ENCODE measurements around the gene GART. TPM values are rescaled to one million over a fixed set of nuclear protein-coding genes. Genes with fewer than 3 reads are reported as not detected.

The GART gene
- total RNA-seq, 1 experiment from 2014 or later, result 132 TPM

GRCh38 chr21:33522953-33523349 is 19.0 kb downstream of the GART start:
- no TSS peak for BruUV-seq (replicated peaks)
- H3K4me3 ChIP-seq (ENCODE audit: low read depth in 2 of 2, low read length in 2 of 2), result no peak overlapping the region
- ATAC-seq (no peak), DNase-seq (ENCODE audit: low read depth, low spot score) (no peak)
- in situ Hi-C loops (cut with HindIII; ENCODE audit: low pct_unique_long_range_greater_than_20kb, low sequenced_read_pairs) (no loop called here), intact Hi-C loops (cut with micrococcal nuclease; ENCODE audit: unreplicated experiment) (no loop called here)
- ChIA-PET CTCF (no interaction called here), POLR2A (no interaction called here)
- peaks cover 26% of the 10 kb centered on the region for H3K36me3 ChIP-seq (ENCODE audit: control insufficient read depth, insufficient read depth, low read length)
- TF ChIP-seq POLR2AphosphoS5 (IDR thresholded peaks at IDR 0.05; ENCODE audit: low read depth, low read length) (no peak), SIN3A (IDR thresholded peaks at IDR 0.05; ENCODE audit: borderline replicate concordance, insufficient read depth, low read depth, low read length) (no peak), TCF7L2 (IDR thresholded peaks at IDR 0.05; ENCODE audit: low read depth, low read length) (no peak)
- TF ChIP-seq, protein P1, sequence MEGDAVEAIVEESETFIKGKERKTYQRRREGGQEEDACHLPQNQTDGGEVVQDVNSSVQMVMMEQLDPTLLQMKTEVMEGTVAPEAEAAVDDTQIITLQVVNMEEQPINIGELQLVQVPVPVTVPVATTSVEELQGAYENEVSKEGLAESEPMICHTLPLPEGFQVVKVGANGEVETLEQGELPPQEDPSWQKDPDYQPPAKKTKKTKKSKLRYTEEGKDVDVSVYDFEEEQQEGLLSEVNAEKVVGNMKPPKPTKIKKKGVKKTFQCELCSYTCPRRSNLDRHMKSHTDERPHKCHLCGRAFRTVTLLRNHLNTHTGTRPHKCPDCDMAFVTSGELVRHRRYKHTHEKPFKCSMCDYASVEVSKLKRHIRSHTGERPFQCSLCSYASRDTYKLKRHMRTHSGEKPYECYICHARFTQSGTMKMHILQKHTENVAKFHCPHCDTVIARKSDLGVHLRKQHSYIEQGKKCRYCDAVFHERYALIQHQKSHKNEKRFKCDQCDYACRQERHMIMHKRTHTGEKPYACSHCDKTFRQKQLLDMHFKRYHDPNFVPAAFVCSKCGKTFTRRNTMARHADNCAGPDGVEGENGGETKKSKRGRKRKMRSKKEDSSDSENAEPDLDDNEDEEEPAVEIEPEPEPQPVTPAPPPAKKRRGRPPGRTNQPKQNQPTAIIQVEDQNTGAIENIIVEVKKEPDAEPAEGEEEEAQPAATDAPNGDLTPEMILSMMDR (IDR thresholded peaks at IDR 0.05), result no peak
- TF ChIP-seq, protein P2, sequence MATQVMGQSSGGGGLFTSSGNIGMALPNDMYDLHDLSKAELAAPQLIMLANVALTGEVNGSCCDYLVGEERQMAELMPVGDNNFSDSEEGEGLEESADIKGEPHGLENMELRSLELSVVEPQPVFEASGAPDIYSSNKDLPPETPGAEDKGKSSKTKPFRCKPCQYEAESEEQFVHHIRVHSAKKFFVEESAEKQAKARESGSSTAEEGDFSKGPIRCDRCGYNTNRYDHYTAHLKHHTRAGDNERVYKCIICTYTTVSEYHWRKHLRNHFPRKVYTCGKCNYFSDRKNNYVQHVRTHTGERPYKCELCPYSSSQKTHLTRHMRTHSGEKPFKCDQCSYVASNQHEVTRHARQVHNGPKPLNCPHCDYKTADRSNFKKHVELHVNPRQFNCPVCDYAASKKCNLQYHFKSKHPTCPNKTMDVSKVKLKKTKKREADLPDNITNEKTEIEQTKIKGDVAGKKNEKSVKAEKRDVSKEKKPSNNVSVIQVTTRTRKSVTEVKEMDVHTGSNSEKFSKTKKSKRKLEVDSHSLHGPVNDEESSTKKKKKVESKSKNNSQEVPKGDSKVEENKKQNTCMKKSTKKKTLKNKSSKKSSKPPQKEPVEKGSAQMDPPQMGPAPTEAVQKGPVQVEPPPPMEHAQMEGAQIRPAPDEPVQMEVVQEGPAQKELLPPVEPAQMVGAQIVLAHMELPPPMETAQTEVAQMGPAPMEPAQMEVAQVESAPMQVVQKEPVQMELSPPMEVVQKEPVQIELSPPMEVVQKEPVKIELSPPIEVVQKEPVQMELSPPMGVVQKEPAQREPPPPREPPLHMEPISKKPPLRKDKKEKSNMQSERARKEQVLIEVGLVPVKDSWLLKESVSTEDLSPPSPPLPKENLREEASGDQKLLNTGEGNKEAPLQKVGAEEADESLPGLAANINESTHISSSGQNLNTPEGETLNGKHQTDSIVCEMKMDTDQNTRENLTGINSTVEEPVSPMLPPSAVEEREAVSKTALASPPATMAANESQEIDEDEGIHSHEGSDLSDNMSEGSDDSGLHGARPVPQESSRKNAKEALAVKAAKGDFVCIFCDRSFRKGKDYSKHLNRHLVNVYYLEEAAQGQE (IDR thresholded peaks at IDR 0.05; ENCODE audit: insufficient read depth in 1 of 2, low read depth in 2 of 2, low read length in 1 of 2), result no peak
- no peaks in the 10 kb centered on the region for H3K9me3 ChIP-seq (ENCODE audit: control insufficient read depth, insufficient read depth, low read depth, low read length)
- no peaks in the 10 kb centered on the region for H3K4me1 ChIP-seq (ENCODE audit: control insufficient read depth, insufficient read depth, low read length)
- no peak overlapping the region for H3K27ac ChIP-seq (ENCODE audit: low read length)
- no peaks in the 10 kb centered on the region for H3K27me3 ChIP-seq (ENCODE audit: control insufficient read depth, insufficient read depth, low read length)

DNA sequence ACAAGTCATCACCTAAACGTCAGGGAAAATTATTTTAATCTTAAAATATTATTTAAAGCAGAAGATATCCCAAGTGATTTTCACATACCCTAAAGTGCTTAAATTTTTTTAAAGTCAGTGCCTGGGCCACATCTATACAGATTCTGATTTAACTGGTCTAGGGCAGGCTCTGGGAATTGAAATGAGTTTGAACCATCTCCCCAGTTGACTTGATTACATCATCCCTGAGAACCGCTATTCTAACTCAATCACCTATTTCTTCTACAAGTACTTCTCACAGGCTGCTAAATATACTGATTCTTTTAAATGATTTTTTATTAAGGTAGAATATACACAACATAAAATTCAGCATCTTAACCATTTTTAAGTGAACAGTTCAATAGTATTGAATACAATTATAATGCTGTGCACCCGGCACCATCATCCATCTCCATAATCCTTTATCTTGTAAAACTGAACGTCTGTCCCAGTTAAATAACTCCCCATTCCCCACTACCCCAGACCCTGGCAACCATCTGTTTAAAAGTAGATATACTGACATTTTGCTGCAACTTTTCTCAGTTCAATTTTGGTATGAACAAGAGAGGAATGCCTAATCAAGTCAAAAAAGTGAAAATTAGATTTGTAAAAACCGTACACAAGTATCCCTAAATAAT is 19.5 kb downstream of the GART start:
- no peak for TF ChIP-seq POLR2AphosphoS5 (IDR thresholded peaks at IDR 0.05; ENCODE audit: low read depth, low read length)
- TF ChIP-seq, protein P2 (IDR thresholded peaks at IDR 0.05; ENCODE audit: insufficient read depth in 1 of 2, low read depth in 2 of 2, low read length in 1 of 2), result no peak
- no peak for TF ChIP-seq SIN3A (IDR thresholded peaks at IDR 0.05; ENCODE audit: borderline replicate concordance, insufficient read depth, low read depth, low read length)
- no peak for TF ChIP-seq TCF7L2 (IDR thresholded peaks at IDR 0.05; ENCODE audit: low read depth, low read length)
- TF ChIP-seq, protein P1 (IDR thresholded peaks at IDR 0.05), result no peak
- Histone ChIP-seq H3K27me3 (ENCODE audit: control insufficient read depth, insufficient read depth, low read length) (no peaks in the 10 kb centered on the region), H3K9me3 (ENCODE audit: control insufficient read depth, insufficient read depth, low read depth, low read length) (no peaks in the 10 kb centered on the region), H3K4me3 (ENCODE audit: low read depth in 2 of 2, low read length in 2 of 2) (no peak overlapping the region), H3K27ac (ENCODE audit: low read length) (no peak overlapping the region), H3K36me3 (ENCODE audit: control insufficient read depth, insufficient read depth, low read length) (peaks cover 23% of the 10 kb centered on the region), H3K4me1 (ENCODE audit: control insufficient read depth, insufficient read depth, low read length) (no peaks in the 10 kb centered on the region)
- POLR2A ChIA-PET, result no interaction called here
- CTCF ChIA-PET, result no interaction called here
- BruUV-seq (replicated peaks), result no TSS peak
- in situ Hi-C loops (cut with HindIII; ENCODE audit: low pct_unique_long_range_greater_than_20kb, low sequenced_read_pairs) (no loop called here), intact Hi-C loops (cut with micrococcal nuclease; ENCODE audit: unreplicated experiment) (no loop called here)
- DNase-seq (ENCODE audit: low read depth, low spot score) (no peak), ATAC-seq (no peak)

Data from Panc1 (cell line).